ENCODE data around the gene CXXC4. TPM values are rescaled to one million over a fixed set of nuclear protein-coding genes. Genes with fewer than 3 reads are reported as not detected.

The CXXC4 gene
- total RNA-seq, 2 donors from 2014 or later, result 1.2 to 7.0 TPM

GRCh38 chr4:104508224-104508623, 13.5 kb upstream of the CXXC4 start:
- Histone ChIP-seq H3K9me3 (no peaks in the 10 kb centered on the region), H3K4me3 (no peak overlapping the region), H3K27me3 (replicated peaks; ENCODE audit: insufficient read depth) (no peaks in the 10 kb centered on the region), H3K27ac (no peak overlapping the region), H3K4me1 (replicated peaks) (no peaks in the 10 kb centered on the region), H3K36me3 (no peaks in the 10 kb centered on the region)
- intact Hi-C loops (cut with DNase I), result no loop called here
- no peak for DNase-seq (ENCODE audit: low spot score)
- TF ChIP-seq POLR2AphosphoS5 (IDR thresholded peaks at IDR 0.05) (no peak), CTCF (IDR thresholded peaks at IDR 0.05) (no peak), POLR2A (IDR thresholded peaks at IDR 0.05) (no peak)
- 67% methylated on average over 1 of the region's 1 CpG for WGBS

- H3K4me1 ChIP-seq (replicated peaks), result no peaks in the 10 kb centered on the region
- WGBS, result 88% methylated on average over 1 of the region's 1 CpG
- intact Hi-C loops (cut with DNase I), result no loop called here
- DNase-seq (ENCODE audit: low spot score), result no peak
- no peak overlapping the region for H3K4me3 ChIP-seq
- TF ChIP-seq POLR2AphosphoS5 (IDR thresholded peaks at IDR 0.05) (no peak), POLR2A (IDR thresholded peaks at IDR 0.05) (no peak), CTCF (IDR thresholded peaks at IDR 0.05) (no peak)
- no peaks in the 10 kb centered on the region for H3K9me3 ChIP-seq
- H3K27me3 ChIP-seq (replicated peaks; ENCODE audit: insufficient read depth), result no peaks in the 10 kb centered on the region
- no peaks in the 10 kb centered on the region for H3K36me3 ChIP-seq
- H3K27ac ChIP-seq, result no peak overlapping the region
Observed at GRCh38 chr4:104507112-104507511, 12.4 kb upstream of the CXXC4 start.

- TF ChIP-seq POLR2A (IDR thresholded peaks at IDR 0.05), result no peak
- TF ChIP-seq CTCF (IDR thresholded peaks at IDR 0.05), result no peak
- no peak for TF ChIP-seq POLR2AphosphoS5 (IDR thresholded peaks at IDR 0.05)
- WGBS, result 58% methylated on average over 2 of the region's 2 CpGs
- no peaks in the 10 kb centered on the region for H3K9me3 ChIP-seq
- H3K27ac ChIP-seq, result no peak overlapping the region
- no peak for DNase-seq (ENCODE audit: low spot score)
- no peaks in the 10 kb centered on the region for H3K27me3 ChIP-seq (replicated peaks; ENCODE audit: insufficient read depth)
- no peak overlapping the region for H3K4me3 ChIP-seq
- H3K36me3 ChIP-seq, result no peaks in the 10 kb centered on the region
- intact Hi-C loops (cut with DNase I), result no loop called here
- no peaks in the 10 kb centered on the region for H3K4me1 ChIP-seq (replicated peaks)
Observed at GRCh38 chr4:104504536-104504935, 9.8 kb upstream of the CXXC4 start.

GRCh38 chr4:104502471-104502870, 7.8 kb upstream of the CXXC4 start:
- Histone ChIP-seq H3K9me3 (no peaks in the 10 kb centered on the region), H3K27me3 (replicated peaks; ENCODE audit: insufficient read depth) (no peaks in the 10 kb centered on the region), H3K4me1 (replicated peaks) (no peaks in the 10 kb centered on the region), H3K36me3 (no peaks in the 10 kb centered on the region), H3K4me3 (no peak overlapping the region), H3K27ac (no peak overlapping the region)
- intact Hi-C loops (cut with DNase I), result no loop called here
- TF ChIP-seq POLR2A (IDR thresholded peaks at IDR 0.05), result no peak
- no peak for TF ChIP-seq POLR2AphosphoS5 (IDR thresholded peaks at IDR 0.05)
- TF ChIP-seq CTCF (IDR thresholded peaks at IDR 0.05), result no peak
- DNase-seq (ENCODE audit: low spot score), result no peak
- WGBS, result 79% methylated on average over 2 of the region's 2 CpGs

- no peaks in the 10 kb centered on the region for H3K4me1 ChIP-seq (replicated peaks)
- TF ChIP-seq POLR2A (IDR thresholded peaks at IDR 0.05), result no peak
- TF ChIP-seq CTCF (IDR thresholded peaks at IDR 0.05), result no peak
- no peak for TF ChIP-seq POLR2AphosphoS5 (IDR thresholded peaks at IDR 0.05)
- H3K36me3 ChIP-seq, result no peaks in the 10 kb centered on the region
- no peak overlapping the region for H3K4me3 ChIP-seq
- H3K9me3 ChIP-seq, result no peaks in the 10 kb centered on the region
- no peaks in the 10 kb centered on the region for H3K27me3 ChIP-seq (replicated peaks; ENCODE audit: insufficient read depth)
- intact Hi-C loops (cut with DNase I), result no loop called here
- no peak for DNase-seq (ENCODE audit: low spot score)
- WGBS, result 59% methylated on average over 3 of the region's 3 CpGs
- H3K27ac ChIP-seq, result no peak overlapping the region
Observed at GRCh38 chr4:104501290-104501689, 6.6 kb upstream of the CXXC4 start.
